ENCODE results near the gene SCML2. TPM values are rescaled to one million over a fixed set of nuclear protein-coding genes. Genes with fewer than 3 reads are reported as not detected.
"Not testable (repeated sequence)": the region's sequence is repeated elsewhere in the genome, so short reads cannot be mapped to it uniquely, and the experiment has no call there.

SCML2 gene
- polyA plus RNA-seq, 4 donors: 0.54 to 5.0 (median 1.7) TPM

DNA sequence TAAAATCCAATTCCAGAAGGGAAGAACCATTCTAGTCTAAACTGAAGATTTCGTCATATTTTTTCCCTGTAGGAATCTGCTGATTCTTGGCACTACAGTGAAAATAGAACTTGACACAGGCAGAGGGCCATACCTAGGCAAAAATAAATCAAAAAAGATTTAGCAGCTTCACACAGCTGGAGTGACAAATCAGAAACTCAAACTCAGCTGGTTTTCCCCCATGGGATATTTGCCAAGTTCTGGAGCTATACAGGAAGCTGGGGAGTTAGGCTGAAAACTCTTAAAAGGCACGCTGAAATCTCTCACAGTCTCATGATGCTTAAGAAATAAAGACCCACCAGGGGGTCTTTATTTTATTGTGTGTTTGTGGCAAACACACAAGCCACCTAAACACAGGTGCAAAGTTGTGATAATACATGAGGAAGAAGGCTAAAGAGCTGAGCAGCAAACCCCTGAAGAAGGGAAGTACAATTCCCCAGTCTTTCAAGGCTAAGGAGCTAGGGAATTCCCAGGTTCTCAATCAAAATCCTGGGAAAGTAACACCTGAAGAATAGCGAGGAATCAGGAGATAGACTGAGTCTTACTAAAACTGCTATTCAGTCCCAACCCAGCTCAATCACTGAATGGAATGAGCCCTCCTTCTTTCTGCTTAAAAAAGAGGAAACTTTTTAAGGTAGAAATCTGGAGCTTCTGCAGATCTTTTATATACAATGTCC lies 101.7 kb downstream of the SCML2 start:
- FAIRE-seq: no peak
- no peak overlapping the region for H3K4me3 ChIP-seq (ENCODE audit: low read depth in 1 of 3, low read length in 3 of 3)
- no peaks in the 10 kb centered on the region for H3K9me3 ChIP-seq (ENCODE audit: control insufficient read depth in 2 of 2, insufficient read depth in 1 of 2, low read depth in 1 of 2, low read length in 1 of 2)
- WGBS, 3 donors: 50 to 80% (median 61%) methylated on average over 3 of the region's 3 CpGs
- H3K4me1 ChIP-seq (ENCODE audit: control insufficient read depth in 3 of 3, insufficient read depth in 2 of 3, low read depth in 1 of 3, low read length in 2 of 3): no peaks in the 10 kb centered on the region
- no peak for DNase-seq
- H3K27ac ChIP-seq (ENCODE audit: low read depth in 1 of 3, low read length in 2 of 3): no peak overlapping the region
- no peaks in the 10 kb centered on the region for H3K27me3 ChIP-seq (ENCODE audit: control insufficient read depth in 3 of 3, insufficient read depth in 3 of 3, low read length in 3 of 3)
- no peaks in the 10 kb centered on the region for H3K36me3 ChIP-seq (ENCODE audit: control insufficient read depth in 3 of 3, insufficient read depth in 2 of 3, low read depth in 1 of 3, low read length in 3 of 3)

GRCh38 chrX:18229646-18230045 lies 124.8 kb downstream of the SCML2 start:
- FAIRE-seq; H3K4me3 ChIP-seq (ENCODE audit: low read depth in 1 of 3, low read length in 3 of 3); DNase-seq; H3K9me3 ChIP-seq (ENCODE audit: control insufficient read depth in 2 of 2, insufficient read depth in 1 of 2, low read depth in 1 of 2, low read length in 1 of 2); H3K27ac ChIP-seq (ENCODE audit: low read depth in 1 of 3, low read length in 2 of 3); H3K4me1 ChIP-seq (ENCODE audit: control insufficient read depth in 3 of 3, insufficient read depth in 2 of 3, low read depth in 1 of 3, low read length in 2 of 3); H3K27me3 ChIP-seq (ENCODE audit: control insufficient read depth in 3 of 3, insufficient read depth in 3 of 3, low read length in 3 of 3); H3K36me3 ChIP-seq (ENCODE audit: control insufficient read depth in 3 of 3, insufficient read depth in 2 of 3, low read depth in 1 of 3, low read length in 3 of 3): not testable (repeated sequence)
- 70 to 79% (median 78%) methylated on average over 15 to 19 of the region's 21 CpGs for WGBS, 3 donors

- no peak for FAIRE-seq
- Histone ChIP-seq H3K27me3 (ENCODE audit: control insufficient read depth in 3 of 3, insufficient read depth in 3 of 3, low read length in 3 of 3) (no peaks in the 10 kb centered on the region), H3K4me1 (ENCODE audit: control insufficient read depth in 3 of 3, insufficient read depth in 2 of 3, low read depth in 1 of 3, low read length in 2 of 3) (no peaks in the 10 kb centered on the region), H3K27ac (ENCODE audit: low read depth in 1 of 3, low read length in 2 of 3) (no peak overlapping the region), H3K36me3 (ENCODE audit: control insufficient read depth in 3 of 3, insufficient read depth in 2 of 3, low read depth in 1 of 3, low read length in 3 of 3) (no peaks in the 10 kb centered on the region), H3K4me3 (ENCODE audit: low read depth in 1 of 3, low read length in 3 of 3) (no peak overlapping the region), H3K9me3 (ENCODE audit: control insufficient read depth in 2 of 2, insufficient read depth in 1 of 2, low read depth in 1 of 2, low read length in 1 of 2) (no peaks in the 10 kb centered on the region)
- DNase-seq: no peak
- 83 to 89% (median 87%) methylated on average over 14 of the region's 14 CpGs for WGBS, 3 donors
Observed at GRCh38 chrX:18228069-18228468, 126.4 kb downstream of the SCML2 start.

GRCh38 chrX:18227458-18227857 lies 127.0 kb downstream of the SCML2 start:
- no peaks in the 10 kb centered on the region for H3K36me3 ChIP-seq (ENCODE audit: control insufficient read depth in 3 of 3, insufficient read depth in 2 of 3, low read depth in 1 of 3, low read length in 3 of 3)
- WGBS, 3 donors: 77 to 91% (median 83%) methylated on average over 6 to 7 of the region's 7 CpGs
- H3K4me3 ChIP-seq (ENCODE audit: low read depth in 1 of 3, low read length in 3 of 3): no peak overlapping the region
- H3K27me3 ChIP-seq (ENCODE audit: control insufficient read depth in 3 of 3, insufficient read depth in 3 of 3, low read length in 3 of 3): no peaks in the 10 kb centered on the region
- no peaks in the 10 kb centered on the region for H3K9me3 ChIP-seq (ENCODE audit: control insufficient read depth in 2 of 2, insufficient read depth in 1 of 2, low read depth in 1 of 2, low read length in 1 of 2)
- DNase-seq (no peak), FAIRE-seq (no peak)
- H3K27ac ChIP-seq (ENCODE audit: low read depth in 1 of 3, low read length in 2 of 3): no peak overlapping the region
- no peaks in the 10 kb centered on the region for H3K4me1 ChIP-seq (ENCODE audit: control insufficient read depth in 3 of 3, insufficient read depth in 2 of 3, low read depth in 1 of 3, low read length in 2 of 3)

DNA sequence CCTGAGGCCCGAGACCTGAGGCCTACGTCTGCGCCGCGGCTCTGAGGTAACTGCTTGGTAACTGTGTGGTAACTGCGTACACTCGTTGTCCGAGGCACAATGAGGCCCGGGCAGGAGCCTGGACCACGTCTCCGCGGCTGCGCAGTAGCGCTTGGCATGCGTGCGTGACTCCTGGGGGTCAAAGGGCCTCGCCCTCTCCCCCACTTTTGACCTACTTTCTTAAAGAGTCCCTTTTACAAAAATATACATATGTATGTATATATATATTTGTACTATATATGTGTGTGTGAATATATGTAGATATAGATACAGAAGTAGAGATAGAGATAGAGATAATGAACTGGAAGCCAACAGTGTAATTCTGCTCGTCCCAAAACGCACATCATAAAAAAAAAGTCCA lies 133.7 kb downstream of the SCML2 start, which contains the start of gene BEND2:
Gene BEND2, minus strand, starts transcription at position 101 of the 400 bp plus-strand sequence. CDS start 136 bp downstream, outside the sequence.
- H3K9me3 ChIP-seq (ENCODE audit: control insufficient read depth in 2 of 2, insufficient read depth in 1 of 2, low read depth in 1 of 2, low read length in 1 of 2): no peaks in the 10 kb centered on the region
- no peaks in the 10 kb centered on the region for H3K36me3 ChIP-seq (ENCODE audit: control insufficient read depth in 3 of 3, insufficient read depth in 2 of 3, low read depth in 1 of 3, low read length in 3 of 3)
- no peak within 1 kb of the TSS for H3K27ac ChIP-seq (ENCODE audit: low read depth in 1 of 3, low read length in 2 of 3)
- DNase-seq (no peak), FAIRE-seq (no peak)
- H3K4me3 ChIP-seq (ENCODE audit: low read depth in 1 of 3, low read length in 3 of 3): no peak within 1 kb of the TSS
- 96 to 97% (median 96%) methylated on average over 18 to 19 of the region's 19 CpGs for WGBS, 3 donors
- H3K27me3 ChIP-seq (ENCODE audit: control insufficient read depth in 3 of 3, insufficient read depth in 3 of 3, low read length in 3 of 3): no peaks in the 10 kb centered on the region
- H3K4me1 ChIP-seq (ENCODE audit: control insufficient read depth in 3 of 3, insufficient read depth in 2 of 3, low read depth in 1 of 3, low read length in 2 of 3): no peaks in the 10 kb centered on the region

DNA sequence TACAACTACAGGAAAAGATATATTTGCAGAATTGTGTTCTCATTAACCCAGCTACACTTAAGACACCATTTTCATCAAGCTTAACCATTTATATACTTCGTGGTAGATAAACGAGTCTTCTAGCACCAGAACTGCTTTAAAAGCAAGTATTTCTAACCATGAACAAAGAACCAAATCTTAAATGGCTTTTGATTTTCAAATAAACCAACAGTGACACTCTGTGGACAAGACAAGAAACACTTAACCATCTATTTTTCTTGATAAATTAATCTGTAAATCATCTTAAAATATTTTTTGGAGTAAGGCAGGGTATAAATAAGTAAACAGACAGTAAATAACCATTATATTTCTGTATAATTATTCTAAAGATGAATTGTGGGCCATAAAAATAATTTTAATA lies 144.0 kb downstream of the SCML2 start:
- Histone ChIP-seq H3K36me3 (ENCODE audit: control insufficient read depth in 3 of 3, insufficient read depth in 2 of 3, low read depth in 1 of 3, low read length in 3 of 3) (no peaks in the 10 kb centered on the region), H3K9me3 (ENCODE audit: control insufficient read depth in 2 of 2, insufficient read depth in 1 of 2, low read depth in 1 of 2, low read length in 1 of 2) (no peaks in the 10 kb centered on the region), H3K4me1 (ENCODE audit: control insufficient read depth in 3 of 3, insufficient read depth in 2 of 3, low read depth in 1 of 3, low read length in 2 of 3) (no peaks in the 10 kb centered on the region), H3K4me3 (ENCODE audit: low read depth in 1 of 3, low read length in 3 of 3) (no peak overlapping the region), H3K27me3 (ENCODE audit: control insufficient read depth in 3 of 3, insufficient read depth in 3 of 3, low read length in 3 of 3) (no peaks in the 10 kb centered on the region), H3K27ac (ENCODE audit: low read depth in 1 of 3, low read length in 2 of 3) (no peak overlapping the region)
- 12 to 23% (median 22%) methylated on average over 2 of the region's 2 CpGs for whole genome bisulfite sequencing, 3 donors
- DNase-seq: peak; percentile 0 to 6
- no peak for FAIRE-seq

DNA sequence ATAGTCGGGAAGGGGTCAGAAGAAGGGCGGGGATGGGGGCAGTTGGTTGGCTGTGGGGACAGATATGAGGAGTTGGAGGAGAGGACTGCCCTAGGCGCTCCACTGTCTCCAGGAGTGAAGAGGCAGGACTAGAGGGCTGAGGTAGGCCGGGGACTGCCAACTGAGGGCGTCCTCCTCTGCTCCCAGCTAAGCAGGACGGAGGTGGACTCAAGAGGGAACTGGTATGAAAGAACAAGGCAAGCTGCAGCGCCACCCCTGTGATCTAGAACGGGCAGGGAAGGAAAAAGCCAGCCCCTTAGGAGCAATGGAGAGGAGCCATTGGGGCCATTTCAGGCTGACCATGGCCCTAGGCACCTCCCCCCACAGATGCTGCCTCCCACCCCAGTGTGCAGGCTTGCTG lies 147.8 kb downstream of the SCML2 start:
- no peak overlapping the region for H3K27ac ChIP-seq (ENCODE audit: low read depth in 1 of 3, low read length in 2 of 3)
- FAIRE-seq: no peak

DNA sequence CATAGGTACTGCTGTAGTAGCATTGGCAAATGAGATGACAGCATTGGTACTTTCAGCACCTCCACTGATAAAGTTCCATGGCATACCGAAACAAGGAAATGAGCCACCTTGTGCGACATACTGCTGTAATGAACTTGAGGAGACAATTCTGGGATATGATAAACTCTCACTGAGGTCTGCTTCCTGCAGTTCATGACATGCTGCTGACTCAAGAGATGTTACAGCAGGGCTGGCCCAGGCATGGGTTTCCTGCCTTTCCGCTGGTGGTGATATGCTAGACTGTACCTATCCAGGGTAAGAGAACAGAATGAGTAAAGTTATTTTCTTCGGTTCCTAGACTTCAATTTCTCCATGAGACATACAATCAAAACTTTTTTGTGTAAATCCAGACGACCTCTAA lies 150.9 kb downstream of the SCML2 start:
- no peaks in the 10 kb centered on the region for H3K9me3 ChIP-seq (ENCODE audit: control insufficient read depth in 2 of 2, insufficient read depth in 1 of 2, low read depth in 1 of 2, low read length in 1 of 2)
- H3K27me3 ChIP-seq (ENCODE audit: control insufficient read depth in 3 of 3, insufficient read depth in 3 of 3, low read length in 3 of 3): no peaks in the 10 kb centered on the region
- H3K4me1 ChIP-seq (ENCODE audit: control insufficient read depth in 3 of 3, insufficient read depth in 2 of 3, low read depth in 1 of 3, low read length in 2 of 3): no peaks in the 10 kb centered on the region
- no peak overlapping the region for H3K27ac ChIP-seq (ENCODE audit: low read depth in 1 of 3, low read length in 2 of 3)
- H3K4me3 ChIP-seq (ENCODE audit: low read depth in 1 of 3, low read length in 3 of 3): no peak overlapping the region
- no peak for DNase-seq
- no peak for FAIRE-seq
- no peaks in the 10 kb centered on the region for H3K36me3 ChIP-seq (ENCODE audit: control insufficient read depth in 3 of 3, insufficient read depth in 2 of 3, low read depth in 1 of 3, low read length in 3 of 3)
- 76 to 81% (median 79%) methylated on average over 5 of the region's 5 CpGs for WGBS, 3 donors

More for the DNA sequence above, 147.8 kb downstream of the SCML2 start:
- Histone ChIP-seq H3K4me3 (ENCODE audit: low read depth in 1 of 3, low read length in 3 of 3) (no peak overlapping the region), H3K9me3 (ENCODE audit: control insufficient read depth in 2 of 2, insufficient read depth in 1 of 2, low read depth in 1 of 2, low read length in 1 of 2) (no peaks in the 10 kb centered on the region), H3K27me3 (ENCODE audit: control insufficient read depth in 3 of 3, insufficient read depth in 3 of 3, low read length in 3 of 3) (no peaks in the 10 kb centered on the region), H3K36me3 (ENCODE audit: control insufficient read depth in 3 of 3, insufficient read depth in 2 of 3, low read depth in 1 of 3, low read length in 3 of 3) (no peaks in the 10 kb centered on the region), H3K4me1 (ENCODE audit: control insufficient read depth in 3 of 3, insufficient read depth in 2 of 3, low read depth in 1 of 3, low read length in 2 of 3) (no peaks in the 10 kb centered on the region)
- WGBS, 3 donors: 62 to 92% (median 82%) methylated on average over 6 to 8 of the region's 8 CpGs
- no peak for DNase-seq

GRCh38 chrX:18194688-18195087 lies 159.8 kb downstream of the SCML2 start:
- WGBS, 3 donors: 38 to 63% (median 40%) methylated on average over 1 of the region's 1 CpG
- Histone ChIP-seq H3K4me3 (ENCODE audit: low read depth in 1 of 3, low read length in 3 of 3) (no peak overlapping the region), H3K27ac (ENCODE audit: low read depth in 1 of 3, low read length in 2 of 3) (no peak overlapping the region), H3K4me1 (ENCODE audit: control insufficient read depth in 3 of 3, insufficient read depth in 2 of 3, low read depth in 1 of 3, low read length in 2 of 3) (no peaks in the 10 kb centered on the region), H3K9me3 (ENCODE audit: control insufficient read depth in 2 of 2, insufficient read depth in 1 of 2, low read depth in 1 of 2, low read length in 1 of 2) (no peaks in the 10 kb centered on the region), H3K27me3 (ENCODE audit: control insufficient read depth in 3 of 3, insufficient read depth in 3 of 3, low read length in 3 of 3) (no peaks in the 10 kb centered on the region), H3K36me3 (ENCODE audit: control insufficient read depth in 3 of 3, insufficient read depth in 2 of 3, low read depth in 1 of 3, low read length in 3 of 3) (no peaks in the 10 kb centered on the region)
- DNase-seq (no peak), FAIRE-seq (no peak)

Measured in small intestine (tissue), 7 donors.